Measurements from ENCODE around the gene LDLRAD4. TPM values are rescaled to one million over a fixed set of nuclear protein-coding genes. Genes with fewer than 3 reads are reported as not detected.

The LDLRAD4 gene
- total and polyA plus RNA-seq, 2 donors = 46.9 to 80.0 TPM

DNA sequence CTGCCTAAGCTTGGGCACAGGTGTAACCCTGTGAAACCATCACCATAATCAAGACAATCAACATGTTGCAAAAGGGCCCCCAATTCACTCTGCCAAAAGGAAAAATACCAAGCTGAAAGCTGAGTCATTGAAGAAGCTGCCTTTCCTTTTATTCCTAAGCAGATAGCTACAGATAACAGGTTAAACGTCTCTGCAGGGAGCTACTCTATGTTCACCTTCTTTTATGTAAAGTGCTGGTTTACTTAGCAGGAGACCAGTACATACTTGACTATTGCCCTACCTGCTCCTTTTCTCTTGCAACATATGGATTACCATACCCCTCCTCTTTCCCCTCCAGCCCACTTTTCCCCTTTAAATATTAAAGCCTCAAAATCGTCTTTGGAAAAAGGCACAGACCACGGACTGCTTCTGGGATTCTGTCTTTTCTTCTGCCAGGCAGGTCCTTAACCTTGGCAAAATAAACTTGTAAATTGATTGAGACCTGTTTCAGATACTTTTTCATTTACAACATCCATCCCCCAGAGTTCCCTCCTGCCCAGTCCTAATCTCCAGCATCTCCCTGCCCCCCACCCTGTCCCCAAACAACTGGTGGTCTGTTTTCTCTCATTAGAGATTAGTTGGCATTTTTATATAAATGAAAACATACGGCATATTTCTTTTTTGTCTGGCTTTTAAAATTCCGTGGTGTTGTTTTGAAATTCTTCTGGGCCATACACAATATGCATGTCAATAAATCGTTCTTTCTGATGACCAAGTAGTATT lies 37.8 kb upstream of the LDLRAD4 start:
- 85% methylated on average over 6 of the region's 6 CpGs for WGBS
- H3K27me3 ChIP-seq (ENCODE audit: control insufficient read depth in 2 of 2, insufficient read depth in 1 of 2, low read length in 1 of 2) = no peaks in the 10 kb centered on the region
- no peak overlapping the region for H3K27ac ChIP-seq (ENCODE audit: low read depth in 1 of 2, low read length in 1 of 2)
- no peaks in the 10 kb centered on the region for H3K36me3 ChIP-seq (ENCODE audit: control insufficient read depth in 2 of 2, insufficient read depth in 2 of 2, low read length in 1 of 2)
- H3K4me3 ChIP-seq (ENCODE audit: low read length in 2 of 2) = no peak overlapping the region
- no peaks in the 10 kb centered on the region for H3K9me3 ChIP-seq (ENCODE audit: control insufficient read depth in 2 of 2, insufficient read depth in 1 of 2, low read length in 1 of 2)
- no peak for DNase-seq (ENCODE audit: low read depth in 6 of 9, low spot score in 9 of 9)
- peaks cover 3 to 19% of the 10 kb centered on the region in 2 donors for H3K4me1 ChIP-seq (ENCODE audit: control insufficient read depth in 2 of 2, insufficient read depth in 2 of 2, low read length in 2 of 2)

DNA sequence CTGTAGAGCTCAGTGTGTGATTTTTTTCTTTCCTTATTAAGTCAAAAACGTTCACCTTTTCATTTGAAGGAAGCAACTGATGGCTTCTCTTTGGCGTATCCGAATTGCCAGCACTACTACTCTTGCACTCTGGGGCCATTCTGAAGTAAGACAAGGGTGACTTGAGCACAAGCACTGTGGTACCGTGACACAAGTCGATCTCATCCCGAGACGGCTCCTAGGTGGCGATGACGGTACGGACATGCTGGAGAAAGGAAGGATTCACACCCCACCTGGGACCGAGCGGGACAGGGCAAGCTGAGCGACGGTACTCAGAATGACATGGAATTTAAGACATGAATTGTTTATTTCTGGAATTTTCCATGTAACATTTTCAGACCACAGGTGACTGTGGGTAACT lies 36.8 kb upstream of the LDLRAD4 start:
- no peaks in the 10 kb centered on the region for H3K9me3 ChIP-seq (ENCODE audit: control insufficient read depth in 2 of 2, insufficient read depth in 1 of 2, low read length in 1 of 2)
- peaks cover 0 to 11% of the 10 kb centered on the region in 2 donors for H3K4me1 ChIP-seq (ENCODE audit: control insufficient read depth in 2 of 2, insufficient read depth in 2 of 2, low read length in 2 of 2)
- H3K36me3 ChIP-seq (ENCODE audit: control insufficient read depth in 2 of 2, insufficient read depth in 2 of 2, low read length in 1 of 2) = no peaks in the 10 kb centered on the region
- DNase-seq (ENCODE audit: low read depth in 6 of 9, low spot score in 9 of 9) = no peak
- no peak overlapping the region for H3K4me3 ChIP-seq (ENCODE audit: low read length in 2 of 2)
- no peak overlapping the region for H3K27ac ChIP-seq (ENCODE audit: low read depth in 1 of 2, low read length in 1 of 2)
- no peaks in the 10 kb centered on the region for H3K27me3 ChIP-seq (ENCODE audit: control insufficient read depth in 2 of 2, insufficient read depth in 1 of 2, low read length in 1 of 2)
- 93% methylated on average over 14 of the region's 14 CpGs for WGBS

DNA sequence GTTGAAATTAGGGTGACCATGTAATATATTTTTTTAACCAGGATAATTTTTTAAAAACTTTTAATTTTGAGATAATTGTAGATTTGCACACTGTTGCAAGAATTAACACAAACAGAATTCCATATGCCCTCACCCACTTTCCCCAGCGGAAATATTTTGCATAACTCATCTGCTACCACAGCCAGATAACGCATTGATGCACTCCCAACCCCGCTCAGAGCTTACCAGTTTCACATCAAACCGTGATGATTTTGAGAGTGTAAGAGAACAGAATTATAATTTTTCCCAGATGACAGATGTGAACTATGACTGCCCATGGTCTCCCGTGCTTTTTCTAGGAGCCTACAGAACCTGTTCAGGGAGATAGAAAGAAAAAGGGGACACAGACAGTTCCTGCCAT lies 35.2 kb upstream of the LDLRAD4 start:
- H3K36me3 ChIP-seq (ENCODE audit: control insufficient read depth in 2 of 2, insufficient read depth in 2 of 2, low read length in 1 of 2) = no peaks in the 10 kb centered on the region
- DNase-seq (ENCODE audit: low read depth in 6 of 9, low spot score in 9 of 9) = no peak
- H3K4me3 ChIP-seq (ENCODE audit: low read length in 2 of 2) = no peak overlapping the region
- no peaks in the 10 kb centered on the region for H3K27me3 ChIP-seq (ENCODE audit: control insufficient read depth in 2 of 2, insufficient read depth in 1 of 2, low read length in 1 of 2)
- WGBS = 97% methylated on average over 5 of the region's 5 CpGs
- H3K9me3 ChIP-seq (ENCODE audit: control insufficient read depth in 2 of 2, insufficient read depth in 1 of 2, low read length in 1 of 2) = no peaks in the 10 kb centered on the region
- H3K27ac ChIP-seq (ENCODE audit: low read depth in 1 of 2, low read length in 1 of 2) = no peak overlapping the region
- peaks cover 0 to 7% of the 10 kb centered on the region in 2 donors for H3K4me1 ChIP-seq (ENCODE audit: control insufficient read depth in 2 of 2, insufficient read depth in 2 of 2, low read length in 2 of 2)

DNA sequence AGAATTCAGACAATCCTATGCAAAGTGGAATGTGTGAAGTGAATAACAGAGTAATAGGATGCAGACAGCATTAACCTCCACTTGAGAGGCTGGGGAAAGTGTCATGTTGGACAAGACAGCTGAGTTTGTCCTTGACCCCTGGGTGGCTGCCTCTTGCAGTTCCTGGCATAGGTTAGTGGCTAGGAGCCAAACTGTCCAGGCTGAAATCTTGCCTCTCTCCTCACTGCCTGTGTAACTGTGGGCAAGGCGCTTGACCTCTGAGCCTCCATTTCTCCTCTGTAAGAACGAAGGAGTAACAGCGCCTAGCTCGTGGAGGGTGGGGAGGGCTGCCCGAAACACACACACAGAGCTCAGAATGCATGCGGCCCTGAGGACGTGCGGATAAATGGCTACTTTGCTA lies 34.8 kb upstream of the LDLRAD4 start:
- H3K27ac ChIP-seq (ENCODE audit: low read depth in 1 of 2, low read length in 1 of 2) = no peak overlapping the region
- no peaks in the 10 kb centered on the region for H3K27me3 ChIP-seq (ENCODE audit: control insufficient read depth in 2 of 2, insufficient read depth in 1 of 2, low read length in 1 of 2)
- no peak overlapping the region for H3K4me3 ChIP-seq (ENCODE audit: low read length in 2 of 2)
- no peaks in the 10 kb centered on the region for H3K9me3 ChIP-seq (ENCODE audit: control insufficient read depth in 2 of 2, insufficient read depth in 1 of 2, low read length in 1 of 2)
- WGBS = 98% methylated on average over 8 of the region's 8 CpGs
- DNase-seq (ENCODE audit: low read depth in 6 of 9, low spot score in 9 of 9) = no peak
- H3K4me1 ChIP-seq (ENCODE audit: control insufficient read depth in 2 of 2, insufficient read depth in 2 of 2, low read length in 2 of 2) = peaks cover 0 to 7% of the 10 kb centered on the region in 2 donors
- no peaks in the 10 kb centered on the region for H3K36me3 ChIP-seq (ENCODE audit: control insufficient read depth in 2 of 2, insufficient read depth in 2 of 2, low read length in 1 of 2)

DNA sequence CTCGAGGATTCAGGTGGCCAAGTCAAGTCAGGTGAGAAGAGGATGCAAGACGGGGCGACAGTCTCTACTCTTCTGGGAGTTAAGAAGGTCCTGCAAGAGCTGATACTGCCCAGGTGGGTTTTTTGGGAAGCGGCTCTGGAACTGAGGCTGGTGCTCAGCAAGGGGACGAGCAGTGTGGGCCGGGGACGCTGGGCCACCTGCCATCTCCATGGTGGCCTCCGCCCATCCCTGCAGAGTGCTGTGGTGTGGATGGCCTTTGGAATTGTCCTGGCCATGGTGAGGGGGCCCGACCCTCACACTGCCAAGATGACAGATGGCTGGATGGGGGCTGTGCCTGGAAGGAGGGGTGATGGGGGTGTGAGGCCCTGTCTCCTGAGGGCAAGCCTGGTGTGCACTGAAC lies 34.2 kb upstream of the LDLRAD4 start:
- 99% methylated on average over 9 of the region's 9 CpGs for WGBS

DNA sequence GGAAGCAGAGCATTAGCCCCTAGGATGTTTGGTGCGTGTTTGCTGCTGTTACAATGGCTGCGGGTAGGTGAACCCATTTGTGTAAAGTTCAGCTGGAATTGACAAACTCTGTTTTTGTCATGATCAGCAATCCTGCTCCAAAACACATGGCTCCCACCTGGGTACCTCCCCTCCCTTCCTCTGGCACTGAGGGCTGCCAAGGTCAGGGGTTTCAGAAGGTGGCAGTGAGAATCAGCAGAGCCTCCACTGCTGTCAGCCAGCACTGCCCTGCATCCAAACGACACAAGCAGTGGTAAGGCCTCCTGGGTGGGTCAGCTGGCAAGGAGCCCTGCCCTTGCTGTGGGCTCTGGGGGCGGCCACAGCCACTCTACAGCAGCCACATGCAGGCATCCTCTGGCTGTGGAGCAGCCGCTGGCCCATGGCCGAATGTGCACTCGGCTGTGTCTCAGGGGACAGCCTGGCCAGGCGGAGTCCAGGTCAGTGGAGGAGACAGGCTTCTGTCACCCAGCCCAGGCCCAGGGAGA lies 32.8 kb upstream of the LDLRAD4 start:
- Histone ChIP-seq H3K9me3 (ENCODE audit: control insufficient read depth in 2 of 2, insufficient read depth in 1 of 2, low read length in 1 of 2) (no peaks in the 10 kb centered on the region), H3K4me1 (ENCODE audit: control insufficient read depth in 2 of 2, insufficient read depth in 2 of 2, low read length in 2 of 2) (peaks cover 0 to 3% of the 10 kb centered on the region in 2 donors), H3K27ac (ENCODE audit: low read depth in 1 of 2, low read length in 1 of 2) (no peak overlapping the region), H3K36me3 (ENCODE audit: control insufficient read depth in 2 of 2, insufficient read depth in 2 of 2, low read length in 1 of 2) (no peaks in the 10 kb centered on the region), H3K27me3 (ENCODE audit: control insufficient read depth in 2 of 2, insufficient read depth in 1 of 2, low read length in 1 of 2) (no peaks in the 10 kb centered on the region), H3K4me3 (ENCODE audit: low read length in 2 of 2) (no peak overlapping the region)
- DNase-seq (ENCODE audit: low read depth in 6 of 9, low spot score in 9 of 9) = no peak
- 95% methylated on average over 8 of the region's 8 CpGs for WGBS

More for the DNA sequence above, 34.2 kb upstream of the LDLRAD4 start:
- Histone ChIP-seq H3K36me3 (ENCODE audit: control insufficient read depth in 2 of 2, insufficient read depth in 2 of 2, low read length in 1 of 2) (no peaks in the 10 kb centered on the region), H3K27ac (ENCODE audit: low read depth in 1 of 2, low read length in 1 of 2) (no peak overlapping the region), H3K27me3 (ENCODE audit: control insufficient read depth in 2 of 2, insufficient read depth in 1 of 2, low read length in 1 of 2) (no peaks in the 10 kb centered on the region), H3K9me3 (ENCODE audit: control insufficient read depth in 2 of 2, insufficient read depth in 1 of 2, low read length in 1 of 2) (no peaks in the 10 kb centered on the region), H3K4me1 (ENCODE audit: control insufficient read depth in 2 of 2, insufficient read depth in 2 of 2, low read length in 2 of 2) (peaks cover 0 to 7% of the 10 kb centered on the region in 2 donors), H3K4me3 (ENCODE audit: low read length in 2 of 2) (no peak overlapping the region)
- no peak for DNase-seq (ENCODE audit: low read depth in 6 of 9, low spot score in 9 of 9)

DNA sequence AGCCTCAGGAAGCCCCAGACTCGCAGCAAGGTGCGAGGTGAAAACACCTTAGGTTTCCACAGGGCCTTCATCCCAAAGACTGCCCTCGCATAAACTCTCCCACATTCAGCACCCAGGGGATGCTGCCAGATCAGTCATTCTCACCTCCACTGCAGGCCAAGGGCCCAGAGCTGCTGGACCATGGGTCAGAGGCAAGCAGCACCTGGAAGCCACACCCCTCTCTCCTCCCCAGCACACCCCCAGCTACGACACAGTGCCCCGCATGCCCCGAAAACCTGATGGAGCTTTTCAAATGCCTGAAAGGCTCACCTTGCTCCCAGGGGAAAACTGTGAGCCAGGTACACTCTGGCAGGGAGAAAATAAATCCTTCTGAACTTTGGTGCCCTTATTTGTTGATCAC lies 31.9 kb upstream of the LDLRAD4 start:
- no peak overlapping the region for H3K27ac ChIP-seq (ENCODE audit: low read depth in 1 of 2, low read length in 1 of 2)

DNA sequence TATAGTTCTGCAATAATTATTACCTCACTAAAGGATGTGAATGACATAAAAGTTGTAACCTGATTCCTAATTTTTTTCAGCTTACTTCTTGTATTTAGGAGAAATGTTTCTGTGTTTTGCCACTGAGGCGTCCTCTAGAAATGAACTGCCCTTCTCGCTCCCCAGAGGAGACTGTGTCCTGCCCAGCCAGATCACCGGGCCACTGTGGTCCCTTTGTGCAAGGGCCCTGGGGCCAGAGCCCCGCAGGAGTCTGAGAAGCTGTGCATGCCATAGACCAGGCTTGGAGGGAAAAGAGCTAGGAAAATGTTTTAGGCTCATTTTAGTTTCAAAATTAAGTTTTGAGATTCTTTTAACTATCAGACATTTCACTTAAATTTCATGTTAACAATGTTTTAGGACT lies 31.1 kb upstream of the LDLRAD4 start:
- 96% methylated on average over 4 of the region's 4 CpGs for WGBS
- Histone ChIP-seq H3K4me1 (ENCODE audit: control insufficient read depth in 2 of 2, insufficient read depth in 2 of 2, low read length in 2 of 2) (no peaks in the 10 kb centered on the region), H3K27me3 (ENCODE audit: control insufficient read depth in 2 of 2, insufficient read depth in 1 of 2, low read length in 1 of 2) (no peaks in the 10 kb centered on the region)

More for the DNA sequence above, 31.9 kb upstream of the LDLRAD4 start:
- no peak overlapping the region for H3K4me3 ChIP-seq (ENCODE audit: low read length in 2 of 2)
- no peak for DNase-seq (ENCODE audit: low read depth in 6 of 9, low spot score in 9 of 9)
- H3K27me3 ChIP-seq (ENCODE audit: control insufficient read depth in 2 of 2, insufficient read depth in 1 of 2, low read length in 1 of 2) = no peaks in the 10 kb centered on the region
- H3K36me3 ChIP-seq (ENCODE audit: control insufficient read depth in 2 of 2, insufficient read depth in 2 of 2, low read length in 1 of 2) = no peaks in the 10 kb centered on the region
- H3K4me1 ChIP-seq (ENCODE audit: control insufficient read depth in 2 of 2, insufficient read depth in 2 of 2, low read length in 2 of 2) = no peaks in the 10 kb centered on the region
- no peaks in the 10 kb centered on the region for H3K9me3 ChIP-seq (ENCODE audit: control insufficient read depth in 2 of 2, insufficient read depth in 1 of 2, low read length in 1 of 2)
- WGBS = 89% methylated on average over 6 of the region's 6 CpGs

DNA sequence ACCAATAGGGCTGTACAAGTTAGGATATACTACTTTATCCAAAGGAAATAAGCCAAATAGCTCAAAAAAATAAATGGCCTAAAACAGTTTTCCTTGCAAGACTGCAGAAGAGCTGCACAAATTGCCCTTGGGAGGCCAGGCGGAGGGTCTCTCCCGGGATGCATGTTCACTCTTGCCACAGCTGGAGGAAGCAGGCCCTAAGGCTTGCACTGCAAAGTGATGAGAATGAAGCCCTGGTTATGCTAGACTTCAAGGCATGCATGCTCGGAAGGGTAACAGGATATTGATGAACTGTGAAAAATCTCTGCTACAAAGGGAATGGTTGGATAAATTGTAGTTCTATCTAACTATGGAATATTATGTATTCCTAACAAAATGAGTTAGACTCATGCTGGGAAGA lies 27.5 kb upstream of the LDLRAD4 start:
- H3K4me3 ChIP-seq (ENCODE audit: low read length in 2 of 2) = no peak overlapping the region
- H3K9me3 ChIP-seq (ENCODE audit: control insufficient read depth in 2 of 2, insufficient read depth in 1 of 2, low read length in 1 of 2) = no peaks in the 10 kb centered on the region
- 78% methylated on average over 3 of the region's 3 CpGs for WGBS
- H3K4me1 ChIP-seq (ENCODE audit: control insufficient read depth in 2 of 2, insufficient read depth in 2 of 2, low read length in 2 of 2) = no peaks in the 10 kb centered on the region
- no peak overlapping the region for H3K27ac ChIP-seq (ENCODE audit: low read depth in 1 of 2, low read length in 1 of 2)
- DNase-seq (ENCODE audit: low read depth in 6 of 9, low spot score in 9 of 9) = no peak
- H3K27me3 ChIP-seq (ENCODE audit: control insufficient read depth in 2 of 2, insufficient read depth in 1 of 2, low read length in 1 of 2) = no peaks in the 10 kb centered on the region
- no peaks in the 10 kb centered on the region for H3K36me3 ChIP-seq (ENCODE audit: control insufficient read depth in 2 of 2, insufficient read depth in 2 of 2, low read length in 1 of 2)

More for the DNA sequence above, 31.1 kb upstream of the LDLRAD4 start:
- H3K36me3 ChIP-seq (ENCODE audit: control insufficient read depth in 2 of 2, insufficient read depth in 2 of 2, low read length in 1 of 2) = no peaks in the 10 kb centered on the region
- H3K27ac ChIP-seq (ENCODE audit: low read depth in 1 of 2, low read length in 1 of 2) = no peak overlapping the region
- H3K4me3 ChIP-seq (ENCODE audit: low read length in 2 of 2) = no peak overlapping the region
- DNase-seq (ENCODE audit: low read depth in 6 of 9, low spot score in 9 of 9) = no peak
- no peaks in the 10 kb centered on the region for H3K9me3 ChIP-seq (ENCODE audit: control insufficient read depth in 2 of 2, insufficient read depth in 1 of 2, low read length in 1 of 2)
